ENCODE results near the gene MED15.
"Not testable (repeated sequence)": the region's sequence is repeated elsewhere in the genome, so short reads cannot be mapped to it uniquely, and the experiment has no call there.

The MED15 gene

DNA sequence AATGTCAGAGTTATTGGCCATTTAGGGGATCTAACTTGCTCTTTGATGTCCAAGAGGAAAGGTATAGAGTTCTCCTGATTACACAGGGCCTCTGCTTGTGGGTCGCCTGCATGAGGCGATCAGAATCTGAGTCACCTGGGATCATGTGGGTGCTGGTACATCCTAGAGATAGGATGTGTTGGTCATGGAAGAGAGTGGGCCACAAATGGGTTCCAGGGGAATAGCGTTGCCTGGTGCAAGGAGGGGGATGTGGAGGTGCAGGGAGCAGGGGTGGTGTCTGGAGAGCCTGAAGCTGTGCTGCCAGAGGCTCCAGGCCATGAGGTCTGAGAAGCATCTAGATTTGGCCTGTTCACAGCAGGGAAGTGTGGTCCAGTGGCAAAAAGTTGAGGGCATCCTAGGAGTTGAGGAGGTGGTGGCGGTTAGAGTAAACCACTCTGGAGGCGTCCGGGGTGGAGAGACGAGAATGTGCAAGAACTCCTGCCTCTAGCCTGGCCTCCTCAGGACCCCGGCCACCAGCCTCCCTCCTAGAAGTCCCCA is 92.8 kb downstream of the MED15 start:
- no peak for DNase-seq (ENCODE audit: low read depth, low spot score)

DNA sequence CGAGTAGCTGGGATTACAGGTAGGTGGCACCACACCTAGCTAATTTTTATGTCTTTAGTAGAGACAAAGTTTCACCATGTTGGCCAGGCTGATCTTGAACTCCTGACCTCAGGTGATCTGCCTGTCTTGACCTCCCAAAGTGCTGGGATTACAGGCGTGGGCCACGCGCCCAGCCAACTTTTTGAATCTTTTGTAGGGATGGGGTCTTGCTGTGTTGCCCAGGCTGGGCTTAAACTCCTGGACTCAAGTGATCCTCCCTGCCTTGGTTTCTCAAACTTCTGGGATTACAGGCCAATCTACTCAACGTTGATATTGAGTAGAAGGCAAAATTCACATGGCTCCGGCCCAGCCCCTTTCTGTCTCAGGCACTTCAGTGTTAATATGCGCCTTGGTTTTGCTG is 93.9 kb downstream of the MED15 start:
- no peak for DNase-seq (ENCODE audit: low read depth, low spot score)

DNA sequence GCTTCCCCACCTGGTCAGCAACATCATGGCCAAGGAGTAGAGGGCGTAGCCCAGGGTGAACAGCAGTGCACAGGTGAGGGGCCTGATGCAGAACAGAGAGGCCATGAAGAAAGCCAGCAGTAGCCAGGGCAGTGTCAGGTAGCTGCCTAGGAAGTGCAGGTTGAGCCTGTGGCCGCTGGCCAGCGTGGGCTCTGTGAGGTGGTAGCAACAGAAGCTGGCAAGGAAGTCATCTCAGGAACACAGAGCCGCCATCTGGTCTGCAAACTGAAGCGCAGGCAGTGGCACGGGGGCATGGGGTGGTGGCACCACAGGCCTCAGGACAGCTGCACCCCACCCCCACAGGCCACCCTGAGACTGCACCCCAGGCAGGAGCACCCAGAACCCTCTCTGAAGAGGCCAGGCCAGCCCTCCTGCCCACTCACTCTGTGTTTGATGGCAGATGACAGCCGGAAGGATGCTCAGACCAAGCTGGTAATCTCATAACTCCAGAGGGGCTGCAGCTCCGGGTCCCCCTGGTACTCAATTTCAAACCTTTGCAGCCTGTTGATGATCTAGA is 95.3 kb downstream of the MED15 start:
- DNase-seq (ENCODE audit: low read depth, low spot score) = no peak

GRCh38 chr22:20604092-20604747 is 96.8 kb downstream of the MED15 start:
- DNase-seq (ENCODE audit: low read depth, low spot score) = no peak

DNA sequence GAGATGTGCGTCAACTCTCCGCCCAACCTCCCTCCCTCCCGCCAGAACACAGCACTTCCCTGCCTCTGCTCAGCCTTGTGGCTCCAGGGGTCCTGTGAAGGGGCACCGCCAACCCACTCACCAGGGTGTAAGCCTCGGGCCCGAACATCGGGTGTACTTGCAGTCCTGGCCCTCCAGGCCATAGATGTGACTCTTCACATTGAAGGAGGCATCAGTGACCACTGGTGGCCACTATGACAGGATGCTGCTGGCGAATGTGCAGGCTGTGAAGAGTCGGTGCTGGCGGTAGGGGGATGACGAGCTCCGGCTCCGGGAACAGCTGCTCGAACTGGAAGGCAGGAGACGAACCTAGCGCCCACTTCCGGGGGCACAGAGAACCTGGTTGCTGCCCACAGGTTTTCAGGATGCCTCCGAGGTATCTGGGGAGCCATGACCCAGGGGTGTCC is 97.4 kb downstream of the MED15 start:
- DNase-seq (ENCODE audit: low read depth, low spot score) = no peak

- no peak for DNase-seq (ENCODE audit: low read depth, low spot score)
Observed at GRCh38 chr22:20605328-20605727, 97.9 kb downstream of the MED15 start.

GRCh38 chr22:20606041-20606783 is 98.8 kb downstream of the MED15 start:
- DNase-seq (ENCODE audit: low read depth, low spot score) = no peak

- DNase-seq (ENCODE audit: low read depth, low spot score) = no peak
Observed at GRCh38 chr22:20606784-20607128, 99.3 kb downstream of the MED15 start.

- no peak for DNase-seq (ENCODE audit: low read depth, low spot score)
Observed at GRCh38 chr22:20607157-20607907, 99.9 kb downstream of the MED15 start.

- no peak for DNase-seq (ENCODE audit: low read depth, low spot score)
Observed at GRCh38 chr22:20610243-20610686, 102.9 kb downstream of the MED15 start.

- no peak for DNase-seq (ENCODE audit: low read depth, low spot score)
Observed at GRCh38 chr22:20610757-20611156, 103.3 kb downstream of the MED15 start.

GRCh38 chr22:20611418-20611817 is 104.0 kb downstream of the MED15 start:
- no peak for DNase-seq (ENCODE audit: low read depth, low spot score)

- no peak for DNase-seq (ENCODE audit: low read depth, low spot score)
Observed at GRCh38 chr22:20613301-20613700, 105.9 kb downstream of the MED15 start.

- no peak for DNase-seq (ENCODE audit: low read depth, low spot score)
Observed at GRCh38 chr22:20615021-20615420, 107.6 kb downstream of the MED15 start.

DNA sequence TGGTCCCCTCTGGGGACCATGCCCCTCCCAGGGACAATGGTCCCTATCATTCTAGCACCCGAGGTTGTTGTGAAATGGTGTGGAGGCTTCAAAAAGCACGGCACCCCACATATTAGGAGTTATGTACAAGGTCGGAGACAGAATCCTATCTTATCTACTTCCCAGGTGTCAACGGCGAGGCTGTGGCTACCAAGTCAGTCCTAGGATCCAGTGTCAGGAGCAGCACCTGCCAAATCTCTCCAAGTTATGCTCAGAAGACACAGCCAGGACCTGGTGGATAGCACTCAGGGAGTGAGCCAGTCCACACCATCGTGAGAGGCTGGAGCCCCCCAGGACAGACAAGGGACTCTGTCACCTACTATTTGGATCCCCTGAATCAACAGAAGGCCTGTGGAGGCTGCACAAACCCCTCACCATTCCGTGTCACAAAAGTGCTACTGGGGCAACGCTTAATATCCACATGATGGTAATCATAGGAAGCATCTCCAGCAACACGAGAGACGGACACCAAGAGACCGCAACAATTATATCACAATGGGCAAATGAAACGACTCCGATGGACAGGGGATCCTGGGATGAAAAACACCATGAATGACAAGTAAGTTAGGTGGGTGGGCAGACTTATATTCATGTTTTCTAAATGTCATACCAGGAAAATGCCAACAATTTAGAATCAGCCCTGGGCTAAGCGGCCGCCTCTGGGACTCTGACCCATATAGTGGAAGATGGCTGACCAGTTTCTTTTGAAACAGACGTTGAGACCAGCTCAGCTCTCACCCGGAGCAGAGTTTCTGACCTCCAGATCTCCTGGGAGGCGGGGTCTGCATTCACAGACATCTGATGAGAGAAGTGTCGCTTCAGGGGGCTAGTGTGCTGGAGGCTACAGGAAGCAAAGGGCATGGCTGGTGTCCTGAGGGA is 108.4 kb downstream of the MED15 start:
- no peak for DNase-seq (ENCODE audit: low read depth, low spot score)

- peak; percentile 76 for DNase-seq (ENCODE audit: low read depth, low spot score)
Observed at GRCh38 chr22:20616451-20617043, 109.1 kb downstream of the MED15 start.

- no peak for DNase-seq (ENCODE audit: low read depth, low spot score)
Observed at GRCh38 chr22:20618488-20618887, 111.1 kb downstream of the MED15 start.

DNA sequence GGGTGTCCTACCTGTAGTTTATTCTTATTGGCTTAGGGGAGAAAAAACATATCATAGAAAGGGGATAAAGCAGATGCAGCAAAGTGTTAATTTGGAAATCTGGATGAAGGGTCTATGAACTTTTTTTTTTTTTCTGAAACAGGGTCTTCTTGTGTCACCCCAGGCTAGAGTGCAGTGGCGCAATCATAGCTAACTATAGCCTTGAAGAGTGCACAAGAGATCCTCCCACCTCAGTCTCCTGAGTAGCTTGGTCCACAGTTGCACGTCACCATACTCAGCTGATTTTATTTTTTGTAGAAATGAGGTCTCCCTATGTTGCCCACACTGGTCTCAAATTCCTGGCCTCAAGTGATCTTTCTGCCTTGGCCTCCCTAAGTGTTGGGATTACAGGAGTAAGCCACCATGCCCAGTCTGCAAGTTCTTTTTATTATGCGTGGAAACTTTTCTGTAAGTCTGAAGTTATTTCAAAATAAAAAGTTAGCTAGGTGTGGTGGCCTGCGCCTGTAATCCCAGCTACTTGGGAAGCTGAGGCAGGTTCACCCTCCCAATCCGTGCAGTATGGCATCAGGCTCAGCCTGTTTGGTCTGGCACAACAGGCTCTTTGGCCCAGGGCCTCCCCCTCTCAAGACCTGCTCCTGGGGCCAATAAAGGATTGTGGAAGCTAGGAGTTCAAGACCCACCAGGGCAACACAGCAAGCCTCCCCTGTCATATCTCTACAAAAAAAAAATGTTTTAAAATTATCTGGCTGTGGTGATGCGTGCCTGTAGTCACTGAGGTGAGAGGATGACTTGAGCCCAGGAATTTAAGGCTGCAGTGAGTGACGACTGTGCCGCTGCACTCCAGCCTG is 111.9 kb downstream of the MED15 start:
- no peak for DNase-seq (ENCODE audit: low read depth, low spot score)

DNA sequence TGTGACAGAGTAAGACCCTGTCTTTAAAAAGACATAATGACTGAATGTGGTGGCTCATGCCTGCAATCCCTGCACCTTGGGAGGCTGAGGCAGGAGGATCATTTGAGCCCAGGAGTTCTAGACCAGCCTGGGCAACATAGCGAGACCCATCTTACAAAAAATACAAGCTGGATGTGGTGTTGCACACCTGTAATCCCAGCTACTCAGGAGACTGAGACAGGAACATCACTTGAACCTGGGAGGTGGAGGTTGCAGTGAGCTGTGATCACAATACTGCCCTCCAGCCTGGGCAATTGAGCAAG is 112.4 kb downstream of the MED15 start:
- DNase-seq (ENCODE audit: low read depth, low spot score) = not testable (repeated sequence)

DNA sequence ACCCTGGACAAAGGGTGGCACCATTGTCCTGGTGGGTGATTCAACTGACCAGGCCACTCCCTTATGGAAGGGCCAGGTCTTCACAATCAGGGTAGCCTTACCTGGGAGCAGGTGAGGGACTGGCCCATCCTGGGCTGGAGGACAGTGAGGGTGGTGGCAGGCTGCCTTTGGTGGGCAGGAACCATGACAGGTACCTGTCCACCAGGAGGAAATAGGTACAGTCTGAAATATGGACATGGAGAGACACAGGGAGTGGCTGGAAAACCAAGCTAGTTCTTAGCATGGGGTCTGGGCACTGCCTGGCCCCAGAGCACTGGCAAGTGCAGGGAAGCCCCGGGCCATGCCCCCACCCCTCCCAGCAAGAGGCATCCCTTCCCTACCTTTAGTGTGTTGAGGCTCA is 113.8 kb downstream of the MED15 start:
- DNase-seq (ENCODE audit: low read depth, low spot score) = no peak

Data from brain pericyte (primary cell).